K562 (cell line): Measurements from ENCODE around the gene KMT5C. TPM values are rescaled to one million over a fixed set of nuclear protein-coding genes. Genes with fewer than 3 reads are reported as not detected.
A peak's percentile ranks its signal among the peaks of the same experiment; 100 is the strongest.

Source experiments
- ATF1 ChIP-seq, 2 experiments: fragments of 450-650 bp in 1 of 2; IDR thresholded peaks; 2 replicates each; pipeline ENCODE4 v1.6.1; 2016; ENCODE audit warnings: missing compliant biosample characterization in 1 of 2, missing genetic modification characterization in 1 of 2
- BACH1 ChIP-seq: fragments of 200-800 bp; sonication (Bioruptor generic); IDR thresholded peaks from 2 replicates; pipeline ENCODE4 v1.6.1; 2016; ENCODE audit warnings: missing genetic modification characterization, missing compliant biosample characterization
- CHD2 ChIP-seq: IDR thresholded peaks from 2 replicates; pipeline ENCODE4 v1.6.1; 2011; ENCODE audit warnings: low read depth, low read length
- DACH1 ChIP-seq: fragments of 450-650 bp; IDR thresholded peaks from 2 replicates; pipeline ENCODE4 v1.6.1; 2018; ENCODE audit not compliant: partially characterized antibody
- ETS1 ChIP-seq: conservative IDR thresholded peaks from 2 replicates; pipeline ENCODE4 v1.6.1; 2011; ENCODE audit warnings: low read depth, mild to moderate bottlenecking, low read length; ENCODE audit not compliant: control insufficient read depth
- L3MBTL2 ChIP-seq: fragments of 450-650 bp; IDR thresholded peaks from 2 replicates; pipeline ENCODE4 v1.6.1; 2016; ENCODE audit warnings: mild to moderate bottlenecking, moderate library complexity
- RBBP5 ChIP-seq: fragments of 200-600 bp; sonication (generic); IDR thresholded peaks from 2 replicates; pipeline ENCODE4 v1.6.1; 2012; ENCODE audit warnings: borderline replicate concordance, mild to moderate bottlenecking, low read length, control low read depth, inconsistent platforms; ENCODE audit not compliant: insufficient read depth, poor library complexity, severe bottlenecking
- SMAD2 ChIP-seq: fragments of 150-350 bp; IDR thresholded peaks from 2 replicates; pipeline ENCODE4 v1.6.1; 2014; ENCODE audit warnings: low read depth, mild to moderate bottlenecking, low read length
- TAL1 ChIP-seq: fragments of 450-650 bp; IDR thresholded peaks from 2 replicates; pipeline ENCODE4 v1.6.1; 2016; ENCODE audit warnings: mild to moderate bottlenecking
- TCF7L2 ChIP-seq: fragments of 150-350 bp; IDR thresholded peaks from 2 replicates; pipeline ENCODE4 v1.6.1; 2016; ENCODE audit warnings: low read depth, mild to moderate bottlenecking, low read length, moderate library complexity
- ZNF143 ChIP-seq: sonication (generic); formaldehyde crosslinking; IDR thresholded peaks from 2 replicates; pipeline ENCODE4 v1.9.0; 2022; ENCODE audit warnings: mild to moderate bottlenecking, missing genetic modification reagents
- polyA plus RNA-seq, 8 experiments: library from polyadenylated mRNA; depleted of rRNA in 4 of 8; stranded (reverse) in 5 of 8; unstranded in 3 of 8; fragments of >200 nt; fragmentation: Nextera tagmentation in 2 of 8; fragmentation: Illumina TruSeq in 1 of 8; extraction: Ambion mirVana in 2 of 8; extraction: Trizol in 1 of 8; gene quantifications; 2 replicates each; pipeline versions ENCODE4 v1.2.1 to v1.2.3, GENCODE V29; 2011 to 2014; ENCODE audit warnings: inconsistent platforms in 1 of 8, missing spikeins in 1 of 8
- total RNA-seq, 7 experiments: library from RNA; depleted of rRNA in 6 of 7; stranded (reverse); fragments of >200 nt in 6 of 7; fragmentation: Illumina TruSeq in 2 of 7; extraction: Trizol in 2 of 7; gene quantifications; 2 replicates each; pipeline versions ENCODE4 v1.2.1 to v1.2.3, GENCODE V29; 2011 to 2021; ENCODE audit warnings: low replicate concordance in 1 of 7
- TF ChIP-seq, protein P1 (sequence below): fragments of 200-800 bp; sonication (Bioruptor generic); IDR thresholded peaks from 2 replicates; pipeline ENCODE4 v1.6.1; 2017; ENCODE audit warnings: missing genetic modification characterization, missing compliant biosample characterization
- TF ChIP-seq, protein P2 (sequence below), 3 experiments: fragments of 200-800 bp in 1 of 3; fragments of 250-450 bp in 1 of 3; fragments of 450-650 bp in 1 of 3; sonication (Bioruptor Pico) in 1 of 3; sonication (Bioruptor generic) in 1 of 3; formaldehyde crosslinking in 1 of 3; IDR thresholded peaks; 2 replicates each; pipeline versions ENCODE4 v1.6.1 to v1.8.0; 2016 to 2022; ENCODE audit warnings: mild to moderate bottlenecking in 2 of 3, missing genetic modification characterization in 2 of 3, missing compliant biosample characterization in 1 of 3, moderate library complexity in 1 of 3
- TF ChIP-seq, protein P3 (sequence below): fragments of 450-650 bp; formaldehyde crosslinking; IDR thresholded peaks from 2 replicates; pipeline ENCODE4 v1.4.0; 2020; ENCODE audit warnings: mild to moderate bottlenecking, mixed read lengths

KMT5C gene
- total and polyA plus RNA-seq, 9 of the 15 experiments (the other 6 are each of a cell fraction or from before 2014, with no cell fraction given): 0.15 to 53.5 (median 16.6) TPM

- TF ChIP-seq SMAD2 (peak; percentile 92; the same call in 1 of the 2 replicates), RBBP5 (no peak), L3MBTL2 (peak; percentile 17; the same call in 1 of the 2 replicates), BACH1 (tag) (0 out of 2 replicates have a peak, but pooled peaks have one; percentile 64), ZNF143 (CRISPR knock-in tag) (peak; percentile 98), DACH1 (no peak), TCF7L2 (no peak), ATF1 (CRISPR knock-in tag; IDR thresholded peaks at IDR 0.05) (no peak), ATF1 (tag; IDR thresholded peaks at IDR 0.05) (peak; percentile 49; the same call in 1 of the 2 replicates), ETS1 (peak; percentile 99), TAL1 (no peak), CHD2 (0 out of 2 replicates have a peak, but pooled peaks have one; percentile 31)
- TF ChIP-seq, protein P1, sequence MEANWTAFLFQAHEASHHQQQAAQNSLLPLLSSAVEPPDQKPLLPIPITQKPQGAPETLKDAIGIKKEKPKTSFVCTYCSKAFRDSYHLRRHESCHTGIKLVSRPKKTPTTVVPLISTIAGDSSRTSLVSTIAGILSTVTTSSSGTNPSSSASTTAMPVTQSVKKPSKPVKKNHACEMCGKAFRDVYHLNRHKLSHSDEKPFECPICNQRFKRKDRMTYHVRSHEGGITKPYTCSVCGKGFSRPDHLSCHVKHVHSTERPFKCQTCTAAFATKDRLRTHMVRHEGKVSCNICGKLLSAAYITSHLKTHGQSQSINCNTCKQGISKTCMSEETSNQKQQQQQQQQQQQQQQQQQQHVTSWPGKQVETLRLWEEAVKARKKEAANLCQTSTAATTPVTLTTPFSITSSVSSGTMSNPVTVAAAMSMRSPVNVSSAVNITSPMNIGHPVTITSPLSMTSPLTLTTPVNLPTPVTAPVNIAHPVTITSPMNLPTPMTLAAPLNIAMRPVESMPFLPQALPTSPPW: peak; percentile 51; the same call in 1 of the 2 replicates
- TF ChIP-seq, protein P2, sequence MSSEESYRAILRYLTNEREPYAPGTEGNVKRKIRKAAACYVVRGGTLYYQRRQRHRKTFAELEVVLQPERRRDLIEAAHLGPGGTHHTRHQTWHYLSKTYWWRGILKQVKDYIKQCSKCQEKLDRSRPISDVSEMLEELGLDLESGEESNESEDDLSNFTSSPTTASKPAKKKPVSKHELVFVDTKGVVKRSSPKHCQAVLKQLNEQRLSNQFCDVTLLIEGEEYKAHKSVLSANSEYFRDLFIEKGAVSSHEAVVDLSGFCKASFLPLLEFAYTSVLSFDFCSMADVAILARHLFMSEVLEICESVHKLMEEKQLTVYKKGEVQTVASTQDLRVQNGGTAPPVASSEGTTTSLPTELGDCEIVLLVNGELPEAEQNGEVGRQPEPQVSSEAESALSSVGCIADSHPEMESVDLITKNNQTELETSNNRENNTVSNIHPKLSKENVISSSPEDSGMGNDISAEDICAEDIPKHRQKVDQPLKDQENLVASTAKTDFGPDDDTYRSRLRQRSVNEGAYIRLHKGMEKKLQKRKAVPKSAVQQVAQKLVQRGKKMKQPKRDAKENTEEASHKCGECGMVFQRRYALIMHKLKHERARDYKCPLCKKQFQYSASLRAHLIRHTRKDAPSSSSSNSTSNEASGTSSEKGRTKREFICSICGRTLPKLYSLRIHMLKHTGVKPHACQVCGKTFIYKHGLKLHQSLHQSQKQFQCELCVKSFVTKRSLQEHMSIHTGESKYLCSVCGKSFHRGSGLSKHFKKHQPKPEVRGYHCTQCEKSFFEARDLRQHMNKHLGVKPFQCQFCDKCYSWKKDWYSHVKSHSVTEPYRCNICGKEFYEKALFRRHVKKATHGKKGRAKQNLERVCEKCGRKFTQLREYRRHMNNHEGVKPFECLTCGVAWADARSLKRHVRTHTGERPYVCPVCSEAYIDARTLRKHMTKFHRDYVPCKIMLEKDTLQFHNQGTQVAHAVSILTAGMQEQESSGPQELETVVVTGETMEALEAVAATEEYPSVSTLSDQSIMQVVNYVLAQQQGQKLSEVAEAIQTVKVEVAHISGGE (CRISPR knock-in tag; IDR thresholded peaks at IDR 0.05): peak in 1 of 3 experiments; percentile 62; a peak in 1 of 6 replicates
- TF ChIP-seq, protein P3, sequence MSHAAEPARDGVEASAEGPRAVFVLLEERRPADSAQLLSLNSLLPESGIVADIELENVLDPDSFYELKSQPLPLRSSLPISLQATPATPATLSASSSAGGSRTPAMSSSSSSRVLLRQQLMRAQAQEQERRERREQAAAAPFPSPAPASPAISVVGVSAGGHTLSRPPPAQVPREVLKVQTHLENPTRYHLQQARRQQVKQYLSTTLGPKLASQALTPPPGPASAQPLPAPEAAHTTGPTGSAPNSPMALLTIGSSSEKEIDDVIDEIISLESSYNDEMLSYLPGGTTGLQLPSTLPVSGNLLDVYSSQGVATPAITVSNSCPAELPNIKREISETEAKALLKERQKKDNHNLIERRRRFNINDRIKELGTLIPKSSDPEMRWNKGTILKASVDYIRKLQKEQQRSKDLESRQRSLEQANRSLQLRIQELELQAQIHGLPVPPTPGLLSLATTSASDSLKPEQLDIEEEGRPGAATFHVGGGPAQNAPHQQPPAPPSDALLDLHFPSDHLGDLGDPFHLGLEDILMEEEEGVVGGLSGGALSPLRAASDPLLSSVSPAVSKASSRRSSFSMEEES (CRISPR knock-in tag): no peak
These were observed 34.2 kb upstream of the KMT5C start (continued) for GRCh38 chr19:55305491-55305890.
